Measurements from ENCODE around the gene HNRNPLL. TPM values are rescaled to one million over a fixed set of nuclear protein-coding genes. Genes with fewer than 3 reads are reported as not detected.
A peak's percentile ranks its signal among the peaks of the same experiment; 100 is the strongest.

HNRNPLL gene
- total and polyA plus RNA-seq, 2 experiments from 2014 or later, result 42.5 to 53.4 TPM

DNA sequence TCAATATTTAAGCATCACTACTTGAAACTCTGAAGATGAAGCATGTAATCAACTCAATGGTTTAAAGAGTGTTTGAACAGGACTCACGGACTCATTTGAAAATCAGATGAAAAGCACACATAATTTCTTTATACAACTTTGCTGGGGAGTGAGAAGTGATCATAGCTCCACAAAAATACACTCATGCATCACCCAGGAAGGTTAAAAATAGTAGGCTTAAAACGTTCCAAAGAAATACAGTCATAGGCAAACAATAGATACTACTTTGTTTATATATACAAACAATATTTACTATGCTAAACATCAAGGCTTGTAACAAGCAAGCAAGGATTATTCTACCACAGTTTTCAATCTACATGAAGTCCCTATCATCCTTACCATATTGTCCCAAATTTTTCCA lies 11.6 kb downstream of the HNRNPLL start:
- no peak overlapping the region for H3K27ac ChIP-seq (ENCODE audit: low read depth)
- no peak for TF ChIP-seq EZH2phosphoT487 (IDR thresholded peaks at IDR 0.05; ENCODE audit: unreplicated experiment)
- no peak for TF ChIP-seq POLR2AphosphoS5 (IDR thresholded peaks at IDR 0.05; ENCODE audit: low read depth)
- TF ChIP-seq NANOG (IDR thresholded peaks at IDR 0.05; ENCODE audit: borderline replicate concordance), result no peak
- no peak for TF ChIP-seq CREB1 (CRISPR knock-in tag; IDR thresholded peaks at IDR 0.05; ENCODE audit: low read depth)
- TF ChIP-seq, protein P1, sequence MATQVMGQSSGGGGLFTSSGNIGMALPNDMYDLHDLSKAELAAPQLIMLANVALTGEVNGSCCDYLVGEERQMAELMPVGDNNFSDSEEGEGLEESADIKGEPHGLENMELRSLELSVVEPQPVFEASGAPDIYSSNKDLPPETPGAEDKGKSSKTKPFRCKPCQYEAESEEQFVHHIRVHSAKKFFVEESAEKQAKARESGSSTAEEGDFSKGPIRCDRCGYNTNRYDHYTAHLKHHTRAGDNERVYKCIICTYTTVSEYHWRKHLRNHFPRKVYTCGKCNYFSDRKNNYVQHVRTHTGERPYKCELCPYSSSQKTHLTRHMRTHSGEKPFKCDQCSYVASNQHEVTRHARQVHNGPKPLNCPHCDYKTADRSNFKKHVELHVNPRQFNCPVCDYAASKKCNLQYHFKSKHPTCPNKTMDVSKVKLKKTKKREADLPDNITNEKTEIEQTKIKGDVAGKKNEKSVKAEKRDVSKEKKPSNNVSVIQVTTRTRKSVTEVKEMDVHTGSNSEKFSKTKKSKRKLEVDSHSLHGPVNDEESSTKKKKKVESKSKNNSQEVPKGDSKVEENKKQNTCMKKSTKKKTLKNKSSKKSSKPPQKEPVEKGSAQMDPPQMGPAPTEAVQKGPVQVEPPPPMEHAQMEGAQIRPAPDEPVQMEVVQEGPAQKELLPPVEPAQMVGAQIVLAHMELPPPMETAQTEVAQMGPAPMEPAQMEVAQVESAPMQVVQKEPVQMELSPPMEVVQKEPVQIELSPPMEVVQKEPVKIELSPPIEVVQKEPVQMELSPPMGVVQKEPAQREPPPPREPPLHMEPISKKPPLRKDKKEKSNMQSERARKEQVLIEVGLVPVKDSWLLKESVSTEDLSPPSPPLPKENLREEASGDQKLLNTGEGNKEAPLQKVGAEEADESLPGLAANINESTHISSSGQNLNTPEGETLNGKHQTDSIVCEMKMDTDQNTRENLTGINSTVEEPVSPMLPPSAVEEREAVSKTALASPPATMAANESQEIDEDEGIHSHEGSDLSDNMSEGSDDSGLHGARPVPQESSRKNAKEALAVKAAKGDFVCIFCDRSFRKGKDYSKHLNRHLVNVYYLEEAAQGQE (IDR thresholded peaks at IDR 0.05; ENCODE audit: unreplicated experiment), result no peak
- TF ChIP-seq, protein P2, sequence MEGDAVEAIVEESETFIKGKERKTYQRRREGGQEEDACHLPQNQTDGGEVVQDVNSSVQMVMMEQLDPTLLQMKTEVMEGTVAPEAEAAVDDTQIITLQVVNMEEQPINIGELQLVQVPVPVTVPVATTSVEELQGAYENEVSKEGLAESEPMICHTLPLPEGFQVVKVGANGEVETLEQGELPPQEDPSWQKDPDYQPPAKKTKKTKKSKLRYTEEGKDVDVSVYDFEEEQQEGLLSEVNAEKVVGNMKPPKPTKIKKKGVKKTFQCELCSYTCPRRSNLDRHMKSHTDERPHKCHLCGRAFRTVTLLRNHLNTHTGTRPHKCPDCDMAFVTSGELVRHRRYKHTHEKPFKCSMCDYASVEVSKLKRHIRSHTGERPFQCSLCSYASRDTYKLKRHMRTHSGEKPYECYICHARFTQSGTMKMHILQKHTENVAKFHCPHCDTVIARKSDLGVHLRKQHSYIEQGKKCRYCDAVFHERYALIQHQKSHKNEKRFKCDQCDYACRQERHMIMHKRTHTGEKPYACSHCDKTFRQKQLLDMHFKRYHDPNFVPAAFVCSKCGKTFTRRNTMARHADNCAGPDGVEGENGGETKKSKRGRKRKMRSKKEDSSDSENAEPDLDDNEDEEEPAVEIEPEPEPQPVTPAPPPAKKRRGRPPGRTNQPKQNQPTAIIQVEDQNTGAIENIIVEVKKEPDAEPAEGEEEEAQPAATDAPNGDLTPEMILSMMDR (conservative IDR thresholded peaks at IDR 0.05; ENCODE audit: low read depth in 2 of 2), result no peak
- TF ChIP-seq STAT1 (IDR thresholded peaks at IDR 0.05; ENCODE audit: unreplicated experiment), result no peak
- no peak for TF ChIP-seq ZNF331 (CRISPR knock-in tag; IDR thresholded peaks at IDR 0.05; ENCODE audit: low read depth)
- TF ChIP-seq EZH2 (IDR thresholded peaks at IDR 0.05; ENCODE audit: low read depth, unreplicated experiment), result no peak
- TF ChIP-seq JUNB (IDR thresholded peaks at IDR 0.05; ENCODE audit: unreplicated experiment), result no peak
- TF ChIP-seq, protein P3, sequence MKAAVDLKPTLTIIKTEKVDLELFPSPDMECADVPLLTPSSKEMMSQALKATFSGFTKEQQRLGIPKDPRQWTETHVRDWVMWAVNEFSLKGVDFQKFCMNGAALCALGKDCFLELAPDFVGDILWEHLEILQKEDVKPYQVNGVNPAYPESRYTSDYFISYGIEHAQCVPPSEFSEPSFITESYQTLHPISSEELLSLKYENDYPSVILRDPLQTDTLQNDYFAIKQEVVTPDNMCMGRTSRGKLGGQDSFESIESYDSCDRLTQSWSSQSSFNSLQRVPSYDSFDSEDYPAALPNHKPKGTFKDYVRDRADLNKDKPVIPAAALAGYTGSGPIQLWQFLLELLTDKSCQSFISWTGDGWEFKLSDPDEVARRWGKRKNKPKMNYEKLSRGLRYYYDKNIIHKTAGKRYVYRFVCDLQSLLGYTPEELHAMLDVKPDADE (IDR thresholded peaks at IDR 0.05), result no peak
- no peak for TF ChIP-seq ZNF114 (CRISPR knock-in tag; IDR thresholded peaks at IDR 0.05)
- TF ChIP-seq, protein P4, sequence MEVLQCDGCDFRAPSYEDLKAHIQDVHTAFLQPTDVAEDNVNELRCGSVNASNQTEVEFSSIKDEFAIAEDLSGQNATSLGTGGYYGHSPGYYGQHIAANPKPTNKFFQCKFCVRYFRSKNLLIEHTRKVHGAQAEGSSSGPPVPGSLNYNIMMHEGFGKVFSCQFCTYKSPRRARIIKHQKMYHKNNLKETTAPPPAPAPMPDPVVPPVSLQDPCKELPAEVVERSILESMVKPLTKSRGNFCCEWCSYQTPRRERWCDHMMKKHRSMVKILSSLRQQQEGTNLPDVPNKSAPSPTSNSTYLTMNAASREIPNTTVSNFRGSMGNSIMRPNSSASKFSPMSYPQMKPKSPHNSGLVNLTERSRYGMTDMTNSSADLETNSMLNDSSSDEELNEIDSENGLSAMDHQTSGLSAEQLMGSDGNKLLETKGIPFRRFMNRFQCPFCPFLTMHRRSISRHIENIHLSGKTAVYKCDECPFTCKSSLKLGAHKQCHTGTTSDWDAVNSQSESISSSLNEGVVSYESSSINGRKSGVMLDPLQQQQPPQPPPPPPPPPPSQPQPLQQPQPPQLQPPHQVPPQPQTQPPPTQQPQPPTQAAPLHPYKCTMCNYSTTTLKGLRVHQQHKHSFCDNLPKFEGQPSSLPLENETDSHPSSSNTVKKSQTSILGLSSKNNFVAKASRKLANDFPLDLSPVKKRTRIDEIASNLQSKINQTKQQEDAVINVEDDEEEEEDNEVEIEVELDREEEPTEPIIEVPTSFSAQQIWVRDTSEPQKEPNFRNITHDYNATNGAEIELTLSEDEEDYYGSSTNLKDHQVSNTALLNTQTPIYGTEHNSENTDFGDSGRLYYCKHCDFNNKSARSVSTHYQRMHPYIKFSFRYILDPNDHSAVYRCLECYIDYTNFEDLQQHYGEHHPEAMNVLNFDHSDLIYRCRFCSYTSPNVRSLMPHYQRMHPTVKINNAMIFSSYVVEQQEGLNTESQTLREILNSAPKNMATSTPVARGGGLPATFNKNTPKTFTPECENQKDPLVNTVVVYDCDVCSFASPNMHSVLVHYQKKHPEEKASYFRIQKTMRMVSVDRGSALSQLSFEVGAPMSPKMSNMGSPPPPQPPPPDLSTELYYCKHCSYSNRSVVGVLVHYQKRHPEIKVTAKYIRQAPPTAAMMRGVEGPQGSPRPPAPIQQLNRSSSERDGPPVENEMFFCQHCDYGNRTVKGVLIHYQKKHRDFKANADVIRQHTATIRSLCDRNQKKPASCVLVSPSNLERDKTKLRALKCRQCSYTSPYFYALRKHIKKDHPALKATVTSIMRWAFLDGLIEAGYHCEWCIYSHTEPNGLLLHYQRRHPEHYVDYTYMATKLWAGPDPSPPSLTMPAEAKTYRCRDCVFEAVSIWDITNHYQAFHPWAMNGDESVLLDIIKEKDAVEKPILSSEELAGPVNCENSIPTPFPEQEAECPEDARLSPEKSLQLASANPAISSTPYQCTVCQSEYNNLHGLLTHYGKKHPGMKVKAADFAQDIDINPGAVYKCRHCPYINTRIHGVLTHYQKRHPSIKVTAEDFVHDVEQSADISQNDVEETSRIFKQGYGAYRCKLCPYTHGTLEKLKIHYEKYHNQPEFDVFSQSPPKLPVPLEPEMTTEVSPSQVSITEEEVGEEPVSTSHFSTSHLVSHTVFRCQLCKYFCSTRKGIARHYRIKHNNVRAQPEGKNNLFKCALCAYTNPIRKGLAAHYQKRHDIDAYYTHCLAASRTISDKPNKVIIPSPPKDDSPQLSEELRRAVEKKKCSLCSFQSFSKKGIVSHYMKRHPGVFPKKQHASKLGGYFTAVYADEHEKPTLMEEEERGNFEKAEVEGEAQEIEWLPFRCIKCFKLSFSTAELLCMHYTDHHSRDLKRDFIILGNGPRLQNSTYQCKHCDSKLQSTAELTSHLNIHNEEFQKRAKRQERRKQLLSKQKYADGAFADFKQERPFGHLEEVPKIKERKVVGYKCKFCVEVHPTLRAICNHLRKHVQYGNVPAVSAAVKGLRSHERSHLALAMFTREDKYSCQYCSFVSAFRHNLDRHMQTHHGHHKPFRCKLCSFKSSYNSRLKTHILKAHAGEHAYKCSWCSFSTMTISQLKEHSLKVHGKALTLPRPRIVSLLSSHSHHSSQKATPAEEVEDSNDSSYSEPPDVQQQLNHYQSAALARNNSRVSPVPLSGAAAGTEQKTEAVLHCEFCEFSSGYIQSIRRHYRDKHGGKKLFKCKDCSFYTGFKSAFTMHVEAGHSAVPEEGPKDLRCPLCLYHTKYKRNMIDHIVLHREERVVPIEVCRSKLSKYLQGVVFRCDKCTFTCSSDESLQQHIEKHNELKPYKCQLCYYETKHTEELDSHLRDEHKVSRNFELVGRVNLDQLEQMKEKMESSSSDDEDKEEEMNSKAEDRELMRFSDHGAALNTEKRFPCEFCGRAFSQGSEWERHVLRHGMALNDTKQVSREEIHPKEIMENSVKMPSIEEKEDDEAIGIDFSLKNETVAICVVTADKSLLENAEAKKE (CRISPR knock-in tag; IDR thresholded peaks at IDR 0.05), result no peak
- peaks cover 17% of the 10 kb centered on the region; the same call in 2 of the 3 replicates for H3K36me3 Mint-ChIP-seq (ENCODE audit: low read depth)
- H3K27me3 ChIP-seq (ENCODE audit: insufficient read depth), result no peaks in the 10 kb centered on the region
- peaks cover 14% of the 10 kb centered on the region; the same call in 1 of the 2 replicates for H3K4me1 ChIP-seq (ENCODE audit: insufficient read depth)
- no peak overlapping the region for H3K4me2 ChIP-seq
- H3K27me3 Mint-ChIP-seq (ENCODE audit: insufficient read depth, low read depth, poor library complexity), result no peaks in the 10 kb centered on the region
- no peaks in the 10 kb centered on the region for H3K9me3 Mint-ChIP-seq
- no peaks in the 10 kb centered on the region for H3F3A ChIP-seq (replicated peaks; ENCODE audit: low read depth)
- H3K79me2 ChIP-seq (replicated peaks; ENCODE audit: insufficient read depth), result peaks cover 100% of the 10 kb centered on the region
- no peak overlapping the region for H3K4me3 Mint-ChIP-seq
- no peaks in the 10 kb centered on the region for H3K36me3 ChIP-seq (ENCODE audit: insufficient read depth)
- ATAC-seq (no peak), DNase-seq (ENCODE audit: low spot score) (no peak)
- 0 out of 2 replicates have a peak overlapping the region, but pooled peaks have one; percentile 38 for H3K27ac Mint-ChIP-seq
- H4K20me1 ChIP-seq (replicated peaks; ENCODE audit: insufficient read depth), result peaks cover 45% of the 10 kb centered on the region
- H3K9me2 ChIP-seq (ENCODE audit: insufficient read depth), result no peaks in the 10 kb centered on the region
- no peak overlapping the region for H2AFZ ChIP-seq
- no peak overlapping the region for H3K4me3 ChIP-seq
- H3K4me1 Mint-ChIP-seq, result peaks cover 45% of the 10 kb centered on the region
